ENCODE results near the gene NRARP. TPM values are rescaled to one million over a fixed set of nuclear protein-coding genes. Genes with fewer than 3 reads are reported as not detected.

The NRARP gene
- total and polyA plus RNA-seq, 2 of the 8 experiments (the other 6 are each of a cell fraction or from before 2014, with no cell fraction given): 32.5 to 37.2 TPM

GRCh38 chr9:137298401-137299202 lies 3.5 kb downstream of the NRARP start:
- H3K9me3 ChIP-seq (ENCODE audit: insufficient read depth in 2 of 2, low read depth in 1 of 2, low read length in 1 of 2): peaks cover 0 to 4% of the 10 kb centered on the region in 2 experiments; a peak in 2 of 4 replicates
- H2BK12ac ChIP-seq (ENCODE audit: low read depth, low read length): peak overlapping the region; percentile 40; the same call in 1 of the 2 replicates
- 39% methylated on average over 24 of the region's 24 CpGs; no CpG with 5 or more reads in 1 of the 2 experiments for WGBS, 2 experiments (ENCODE audit: extremely low coverage in 1 of 2, insufficient coverage in 1 of 2, insufficient read length in 1 of 2, insufficient replicate concordance in 2 of 2, low coverage in 1 of 2, low lambda C conversion rate in 2 of 2, missing lambda C conversion rate in 1 of 2)
- no peak overlapping the region for H2BK15ac ChIP-seq (ENCODE audit: low read length)
- H2AK5ac ChIP-seq (ENCODE audit: low read depth, low read length): no peak overlapping the region
- peaks cover 15% of the 10 kb centered on the region for H3K23me2 ChIP-seq (ENCODE audit: low read depth, low read length)
- peak overlapping the region in 3 of 4 experiments; percentile 83 to 97 (median 84); a peak in 4 of 8 replicates for H3K4me3 ChIP-seq (ENCODE audit: extremely low read depth in 1 of 4, insufficient read depth in 2 of 4, low read depth in 3 of 4, low read length in 4 of 4)
- no peak overlapping the region; a peak in 1 of 7 replicates for H3K9ac ChIP-seq (replicated peaks in 1 of 4; ENCODE audit: extremely low read depth in 1 of 4, low read depth in 3 of 4, low read length in 3 of 4)
- peak overlapping the region; percentile 87 to 98 for H3K4me2 ChIP-seq (ENCODE audit: insufficient read depth in 1 of 2, low read depth in 2 of 2, low read length in 2 of 2)
- H3K36me3 ChIP-seq (ENCODE audit: control insufficient read depth in 2 of 4, insufficient read depth in 4 of 4, low read length in 3 of 4): no peaks in the 10 kb centered on the region
- no peak for FAIRE-seq
- H2AFZ ChIP-seq (ENCODE audit: low read length): no peak overlapping the region
- peaks cover 3% of the 10 kb centered on the region for H3K79me1 ChIP-seq (ENCODE audit: low read depth, low read length)
- H3K23ac ChIP-seq (ENCODE audit: insufficient read length): no peak overlapping the region
- no peak overlapping the region for H2BK20ac ChIP-seq (ENCODE audit: low read length)
- 0 out of 2 replicates have a peak overlapping the region, but pooled peaks have one; percentile 51 for H3K18ac ChIP-seq (ENCODE audit: extremely low read depth, low read length)
- H4K91ac ChIP-seq (replicated peaks; ENCODE audit: insufficient read length, low read length): no peak overlapping the region
- no peak overlapping the region for H3K14ac ChIP-seq (ENCODE audit: insufficient read length)
- H3K79me2 ChIP-seq (ENCODE audit: control insufficient read depth in 1 of 2, insufficient read depth in 2 of 2, low read length in 2 of 2): peaks cover 0 to 3% of the 10 kb centered on the region in 2 experiments; a peak in 1 of 4 replicates
- CTCF ChIA-PET (ENCODE audit: partially characterized antibody): interaction anchor here (1.3 to 2.6 kb wide), 5 partner anchors 12 to 124 kb away, joined by 3 to 9 read pairs (median 5); partner anchors contain the start of genes EXD3 and NOXA1
- no peak overlapping the region; the same call in 1 of the 2 replicates for H4K8ac ChIP-seq (ENCODE audit: extremely low read depth, insufficient read depth, low read length)
- TF ChIP-seq CEBPB (IDR thresholded peaks at IDR 0.05; ENCODE audit: low read depth, low read length) (no peak), PHF8 (conservative IDR thresholded peaks at IDR 0.05; ENCODE audit: low read depth, low read length) (no peak), KDM1A (IDR thresholded peaks at IDR 0.05; ENCODE audit: borderline replicate concordance, low read length) (no peak), KDM5A (IDR thresholded peaks at IDR 0.05; ENCODE audit: low read length) (no peak), POLR2AphosphoS5 (IDR thresholded peaks at IDR 0.05; ENCODE audit: low read depth, low read length) (no peak), MAX (IDR thresholded peaks at IDR 0.05) (no peak), RFX5 (IDR thresholded peaks at IDR 0.05; ENCODE audit: borderline replicate concordance, low read depth, low read length) (no peak)
- H4K5ac ChIP-seq (ENCODE audit: insufficient read length, low read depth, low read length): no peak overlapping the region
- DNase-seq (ENCODE audit: low read depth in 1 of 2, low spot score in 2 of 2): peak in 1 of 2 experiments; percentile 71
- H3K56ac ChIP-seq (replicated peaks; ENCODE audit: insufficient read length, low read depth, low read length): no peak overlapping the region
- H3K4me1 ChIP-seq (replicated peaks in 1 of 4; ENCODE audit: control insufficient read depth in 3 of 4, insufficient read depth in 4 of 4, low read length in 3 of 4): peaks cover 3 to 39% (median 34%) of the 10 kb centered on the region in 4 experiments
- POLR2A ChIA-PET (ENCODE audit: partially characterized antibody): interaction anchor here (1.0 to 10.0 kb wide), 8 partner anchors 16 to 157 kb away, joined by 3 to 129 read pairs (median 4); partner anchors contain the start of genes TOR4A and TUBB4B
- H3K27ac ChIP-seq (ENCODE audit: low read depth, low read length): no peak overlapping the region; the same call in 1 of the 2 replicates
- peaks cover 3 to 11% of the 10 kb centered on the region in 2 experiments for H4K20me1 ChIP-seq (replicated peaks in 1 of 2; ENCODE audit: control insufficient read depth in 1 of 2, insufficient read depth in 2 of 2, low read length in 2 of 2)
- peaks cover 0 to 34% (median 16%) of the 10 kb centered on the region in 4 experiments; a peak in 5 of 7 replicates for H3K27me3 ChIP-seq (replicated peaks in 1 of 4; ENCODE audit: control insufficient read depth in 3 of 4, extremely low read depth in 1 of 4, insufficient read depth in 3 of 4, low read length in 3 of 4)
- H2BK5ac ChIP-seq (ENCODE audit: low read depth, low read length): peak overlapping the region; percentile 28; the same call in 1 of the 2 replicates
- H3K4ac ChIP-seq (replicated peaks; ENCODE audit: insufficient read length, low read depth, low read length): no peak overlapping the region
- no peak overlapping the region for H2BK120ac ChIP-seq (replicated peaks; ENCODE audit: low read depth, low read length)
